ENCODE measurements around the gene MED12L.

MED12L gene

GRCh38 chr3:151468284-151468917, 382.9 kb downstream of the MED12L start:
- DNase-seq: no peak

GRCh38 chr3:151476344-151477018, 391.0 kb downstream of the MED12L start:
- no peak for DNase-seq

DNA sequence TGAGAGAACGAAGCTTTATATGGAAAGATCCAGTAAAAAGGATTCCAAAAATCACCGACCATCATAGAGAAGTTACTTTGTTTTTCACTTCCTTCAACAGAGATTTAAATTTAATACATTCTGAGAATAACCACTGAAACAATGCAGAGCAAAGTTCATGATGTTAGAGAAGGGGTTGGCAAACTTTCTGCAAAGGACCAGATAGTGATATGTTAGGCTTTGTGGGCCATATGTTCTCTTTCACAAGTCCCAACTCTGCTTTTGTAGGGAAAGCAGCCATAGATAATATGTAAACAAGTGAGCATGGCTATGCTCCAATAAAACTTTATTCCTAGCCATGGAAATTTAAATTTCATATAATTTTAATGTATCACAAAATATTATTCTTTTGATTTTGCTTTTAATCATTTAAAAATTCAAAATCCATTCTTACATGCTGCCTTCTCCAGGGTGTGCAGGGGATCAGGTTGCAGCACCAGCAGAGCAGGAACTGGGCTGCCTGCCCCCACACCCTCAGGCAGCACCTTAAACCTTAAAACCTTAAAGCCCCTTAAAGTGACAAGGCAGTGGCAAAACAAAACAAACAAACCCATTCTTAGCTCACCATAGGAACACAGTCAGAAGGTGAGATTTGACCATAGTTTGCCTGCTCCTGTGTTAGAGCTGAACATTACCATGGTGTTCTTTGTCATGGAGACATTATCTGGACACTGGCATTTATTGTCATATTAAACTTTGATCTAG, 392.3 kb downstream of the MED12L start:
- DNase-seq: no peak

DNA sequence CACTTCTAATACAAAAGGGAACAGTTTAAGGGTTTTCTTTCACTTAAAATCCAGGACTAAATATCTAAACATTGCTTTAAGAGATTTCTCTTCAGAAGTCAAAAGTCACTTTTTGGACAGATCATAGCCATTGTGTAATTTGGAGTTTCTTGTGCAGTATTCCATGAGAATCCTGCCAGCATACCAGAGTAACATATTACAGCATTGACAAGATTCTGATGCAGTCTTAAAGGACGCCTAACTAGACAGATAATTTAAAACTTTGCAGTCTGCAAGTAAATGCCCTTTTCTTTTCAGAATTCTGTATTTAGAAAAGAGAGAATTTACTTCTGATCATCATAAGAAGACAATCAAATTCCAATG, 392.9 kb downstream of the MED12L start:
- no peak for DNase-seq

DNA sequence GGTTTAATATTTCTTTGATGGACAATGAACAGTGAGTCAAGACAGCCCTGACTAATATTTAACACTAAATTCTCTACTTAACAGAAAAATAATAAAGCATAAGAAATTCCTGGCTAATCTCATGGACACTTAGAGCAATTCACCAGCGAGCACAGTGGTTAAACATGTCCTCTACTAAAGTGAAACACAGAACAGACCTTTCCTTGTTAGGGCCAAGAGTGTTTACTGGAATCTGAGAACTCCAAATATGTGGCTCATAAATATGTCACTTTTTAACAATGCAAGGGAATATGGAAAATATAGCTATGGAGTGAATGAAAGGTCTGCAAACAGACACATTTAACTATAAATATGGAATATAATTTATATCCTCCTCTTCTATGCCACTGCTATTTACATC, 394.0 kb downstream of the MED12L start:
- no peak for DNase-seq

DNA sequence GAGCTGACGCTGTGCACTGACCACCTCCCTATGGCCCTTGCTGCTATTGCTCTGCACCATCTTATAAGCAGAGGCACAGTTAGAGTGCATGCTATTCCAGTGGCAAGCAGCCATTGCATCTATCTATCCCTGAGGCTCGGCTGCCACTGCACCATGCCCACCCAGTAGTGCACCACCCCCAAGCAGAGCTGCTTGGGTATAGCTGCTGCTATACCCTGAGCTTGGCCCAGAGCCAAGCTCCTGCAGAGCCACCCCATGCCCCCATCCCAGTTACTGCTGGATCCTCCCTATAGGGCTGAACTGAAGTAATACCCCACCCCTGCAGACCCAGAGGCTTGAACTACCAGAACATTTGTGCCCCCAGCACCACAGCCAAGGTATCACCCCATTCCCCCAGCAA, 395.0 kb downstream of the MED12L start:
- DNase-seq: no peak

DNA sequence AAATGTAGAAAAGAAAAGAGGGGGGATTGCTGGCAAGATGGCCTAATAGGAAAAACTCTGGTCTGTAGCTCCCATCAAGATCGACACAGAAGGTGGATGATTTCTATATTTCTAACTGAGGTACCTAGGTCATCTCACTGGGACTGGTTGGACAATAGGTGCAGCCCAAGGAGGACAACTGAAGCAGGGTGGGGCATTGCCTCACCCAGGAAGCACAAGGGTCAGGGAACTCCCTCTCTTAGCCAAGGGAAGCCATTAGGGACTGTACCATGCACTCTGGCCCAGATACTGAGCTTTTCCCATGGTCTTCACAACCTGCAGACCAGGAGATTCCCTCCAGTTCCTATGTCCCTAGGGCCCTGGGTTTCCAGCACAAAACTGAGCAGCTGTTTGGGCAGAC, 398.0 kb downstream of the MED12L start:
- no peak for DNase-seq

DNA sequence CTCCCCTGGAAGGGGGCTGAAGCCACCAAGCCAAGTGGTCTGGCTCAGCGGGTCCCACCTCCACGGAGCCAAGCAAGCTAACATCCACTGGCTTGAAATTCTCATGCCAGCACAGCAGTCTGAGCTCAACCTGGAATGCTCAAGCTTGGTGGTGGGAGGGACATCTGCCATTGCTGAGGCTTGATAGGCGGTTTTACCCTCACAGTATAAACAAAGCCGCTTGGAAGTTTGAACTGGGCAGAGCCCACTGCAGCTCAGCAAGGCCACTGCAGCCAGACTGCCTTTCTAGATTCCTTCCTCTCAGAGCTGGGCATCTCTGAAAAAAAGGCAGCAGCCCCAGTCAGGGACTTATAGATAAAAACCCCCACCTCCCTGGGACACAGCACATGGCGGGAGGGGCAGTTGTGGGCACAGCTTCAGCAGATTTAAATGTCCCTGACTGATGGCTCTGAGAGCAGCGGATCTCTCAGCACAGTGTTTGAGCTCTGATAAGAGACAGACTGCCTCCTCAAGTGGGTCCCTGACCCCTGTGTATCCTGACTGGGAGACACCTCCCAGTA, 398.6 kb downstream of the MED12L start:
- DNase-seq: no peak

Measured in cortex of kidney (tissue), 1 donor.